Measurements from ENCODE around the gene EMILIN2. TPM values are rescaled to one million over a fixed set of nuclear protein-coding genes. Genes with fewer than 3 reads are reported as not detected.

EMILIN2 gene
- total and polyA plus RNA-seq, 9 of the 15 experiments (the other 6 are each of a cell fraction or from before 2014, with no cell fraction given): 0.01 to 0.40 (median 0.19) TPM

- no peaks in the 10 kb centered on the region for H3K79me2 ChIP-seq (ENCODE audit: control insufficient read depth, insufficient read depth, low read length)
- WGBS (ENCODE audit: insufficient coverage, low coverage, missing lambda C conversion rate): 54% methylated on average over 14 of the region's 14 CpGs
- no peaks in the 10 kb centered on the region for H3K36me3 ChIP-seq (ENCODE audit: control insufficient read depth, insufficient read depth, low read length)
- H3K27me3 ChIP-seq (ENCODE audit: control insufficient read depth in 2 of 2, insufficient read depth in 2 of 2, low read length in 2 of 2): peaks cover 0 to 6% of the 10 kb centered on the region in 2 experiments; a peak in 2 of 5 replicates
- H3K4me3 ChIP-seq: no peak overlapping the region
- CTCF ChIA-PET (ENCODE audit: low intra/inter-chr PET ratio): no interaction called here
- no peak overlapping the region for H2AFZ ChIP-seq (ENCODE audit: low read depth, low read length)
- FAIRE-seq (no peak), ATAC-seq (no peak), DNase-seq (ENCODE audit: extremely low read depth in 1 of 4, low spot score in 3 of 4) (no peak)
- H3K9me3 ChIP-seq (replicated peaks; ENCODE audit: control insufficient read depth, insufficient read depth, low read depth, low read length): no peaks in the 10 kb centered on the region
- no peak overlapping the region for H3K4me2 ChIP-seq (ENCODE audit: insufficient read depth, low read length)
- peaks cover 12 to 15% of the 10 kb centered on the region in 2 experiments; a peak in 4 of 5 replicates for H3K4me1 ChIP-seq (replicated peaks in 1 of 2; ENCODE audit: control insufficient read depth in 2 of 2, insufficient read depth in 2 of 2, low read length in 2 of 2)
- no peaks in the 10 kb centered on the region for H3K9me1 ChIP-seq (ENCODE audit: control insufficient read depth, insufficient read depth, low read length)
- in situ Hi-C loops (cut with MboI) (no loop called here), intact Hi-C loops (cut with micrococcal nuclease) (no loop called here)
- H3K27ac ChIP-seq (ENCODE audit: extremely low read depth, low read depth, low read length): no peak overlapping the region
- H3K9ac ChIP-seq (ENCODE audit: insufficient read depth in 1 of 2, low read depth in 2 of 2, low read length in 2 of 2): 0 out of 4 replicates have a peak overlapping the region, but pooled peaks of 1 of the 2 experiments have one; percentile 21
- BruUV-seq (replicated peaks): no TSS peak
- POLR2A ChIA-PET: interaction anchor here (0.6 to 0.7 kb wide), 2 partner anchors 47 to 79 kb away, joined by 3 read pairs; no protein-coding TSS in a partner anchor
- no peaks in the 10 kb centered on the region for H4K20me1 ChIP-seq (replicated peaks; ENCODE audit: control insufficient read depth, insufficient read depth, low read length)
- no peak for TF ChIP-seq EWSR1 (IDR thresholded peaks at IDR 0.05; ENCODE audit: borderline replicate concordance, low read depth, partially characterized antibody)
- no peak for TF ChIP-seq ZNF41 (CRISPR knock-in tag; conservative IDR thresholded peaks at IDR 0.05)
- TF ChIP-seq PHF20 (IDR thresholded peaks at IDR 0.05; ENCODE audit: partially characterized antibody): no peak
- TF ChIP-seq TCF3 (CRISPR knock-in tag; IDR thresholded peaks at IDR 0.05): no peak
- TF ChIP-seq USF2 (CRISPR knock-in tag; IDR thresholded peaks at IDR 0.05): peak; percentile 17; the same call in 1 of the 2 replicates
- no peak for TF ChIP-seq FOS (IDR thresholded peaks at IDR 0.05; ENCODE audit: extremely low read depth, insufficient read length)
- TF ChIP-seq, protein P1, sequence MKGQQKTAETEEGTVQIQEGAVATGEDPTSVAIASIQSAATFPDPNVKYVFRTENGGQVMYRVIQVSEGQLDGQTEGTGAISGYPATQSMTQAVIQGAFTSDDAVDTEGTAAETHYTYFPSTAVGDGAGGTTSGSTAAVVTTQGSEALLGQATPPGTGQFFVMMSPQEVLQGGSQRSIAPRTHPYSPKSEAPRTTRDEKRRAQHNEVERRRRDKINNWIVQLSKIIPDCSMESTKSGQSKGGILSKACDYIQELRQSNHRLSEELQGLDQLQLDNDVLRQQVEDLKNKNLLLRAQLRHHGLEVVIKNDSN (CRISPR knock-in tag; IDR thresholded peaks at IDR 0.05): 0 out of 2 replicates have a peak, but pooled peaks have one; percentile 20
- no peak for TF ChIP-seq E2F3 (CRISPR knock-in tag; IDR thresholded peaks at IDR 0.05)
- no peak for TF ChIP-seq PREB (CRISPR knock-in tag; IDR thresholded peaks at IDR 0.05)
- TF ChIP-seq JUN (IDR thresholded peaks at IDR 0.05; ENCODE audit: borderline replicate concordance, low read depth, low read length): no peak
- no peak for TF ChIP-seq JUN (CRISPR knock-in tag; IDR thresholded peaks at IDR 0.05; ENCODE audit: borderline replicate concordance)
- TF ChIP-seq TAF1 (IDR thresholded peaks at IDR 0.05; ENCODE audit: control insufficient read depth, extremely low read depth, insufficient read depth, low read length, severe bottlenecking): no peak
These were observed 54.7 kb downstream of the EMILIN2 start for GRCh38 chr18:2901423-2901985.
